K562 (cell line): ENCODE data around the gene TCP10L. TPM values are rescaled to one million over a fixed set of nuclear protein-coding genes. Genes with fewer than 3 reads are reported as not detected.

ENCODE experiments used
- ATAC-seq: fragments of 200-7000 bp; cut with Tn5 transposase; 3 replicates; pipeline ENCODE4 v1.9.1; 2020; ENCODE audit warnings: moderate library complexity
- BruUV-seq: library from RNA; stranded (reverse); fragments of 400-500 nt; replicated peaks from 2 replicates; lab custom pipeline; 2021; lab: Mats Ljungman, UMichigan
- CTCF ChIA-PET: fragments of 300-600 bp; formaldehyde crosslinking; extraction: SDS; loops from one replicate; lab custom pipeline; 2021; ENCODE audit warnings: low intra/inter-chr PET ratio; lab: Yijun Ruan, JAX
- POLR2A ChIA-PET: fragments of 300-600, 350-650 bp; sonication (Branson Sonifier 250); formaldehyde crosslinking; extraction: SDS; loops from one replicate; lab custom pipeline; 2021; ENCODE audit warnings: antibody characterized with exemption, inconsistent platforms; lab: Yijun Ruan, JAX
- DNase-seq, 4 experiments: peaks; one replicate each; pipeline versions ENCODE4 v3.0.0 to v3.0.0-alpha.2; 2011 to 2018; ENCODE audit warnings: low spot score in 3 of 4, mixed read lengths in 3 of 4; ENCODE audit errors: extremely low read depth in 1 of 4
- FAIRE-seq: peaks from 2 replicates; lab custom pipeline; 2011; peaks lifted over from hg19 to GRCh38; lab: Jason Lieb, UNC
- H2AFZ ChIP-seq: 2 replicates; pipeline ENCODE4 v1.6.0; 2011; ENCODE audit warnings: low read depth, low read length, control low read depth, inconsistent platforms
- H3K27ac ChIP-seq: fragments of 200-600 bp; 3 replicates; pipeline ENCODE4 v1.8.0; 2011; ENCODE audit warnings: low read depth, mild to moderate bottlenecking, control low read depth, inconsistent platforms, low read length, moderate library complexity, mixed read lengths; ENCODE audit errors: extremely low read depth
- H3K27me3 ChIP-seq, 2 experiments: fragments of 300-600 bp in 1 of 2; 2 replicates in 1 of 2; 3 replicates in 1 of 2; pipeline versions ENCODE4 v1.6.0 to v1.8.0; 2011; ENCODE audit warnings: inconsistent platforms in 2 of 2, low read length in 2 of 2, mild to moderate bottlenecking in 1 of 2, mixed read lengths in 1 of 2, moderate library complexity in 1 of 2; ENCODE audit not compliant: control insufficient read depth in 2 of 2, insufficient read depth in 2 of 2
- H3K36me3 ChIP-seq: fragments of 300-600 bp; 3 replicates; pipeline ENCODE4 v1.8.0; 2011; ENCODE audit warnings: mild to moderate bottlenecking, low read length, inconsistent platforms; ENCODE audit not compliant: control insufficient read depth, insufficient read depth
- H3K4me1 ChIP-seq, 2 experiments: fragments of 200-600 bp in 1 of 2; replicated peaks in 1 of 2; 2 replicates in 1 of 2; 3 replicates in 1 of 2; pipeline versions ENCODE4 v1.5.1 to v1.8.0; 2011; ENCODE audit warnings: inconsistent platforms in 2 of 2, low read length in 2 of 2, mild to moderate bottlenecking in 1 of 2, mixed read lengths in 1 of 2, moderate library complexity in 1 of 2; ENCODE audit not compliant: control insufficient read depth in 2 of 2, insufficient read depth in 2 of 2
- H3K4me2 ChIP-seq: 2 replicates; pipeline ENCODE4 v1.6.1; 2011; ENCODE audit warnings: low read length, control low read depth, inconsistent platforms, mixed read lengths; ENCODE audit not compliant: insufficient read depth
- H3K4me3 ChIP-seq: fragments of 200-600 bp; sonication (generic), shearing (Covaris generic); 2 replicates; pipeline ENCODE4 v1.5.1; 2016; ENCODE audit warnings: control low read depth, inconsistent platforms
- H3K79me2 ChIP-seq: fragments of 200-600 bp; 3 replicates; pipeline ENCODE4 v1.8.0; 2011; ENCODE audit warnings: low read length, inconsistent platforms; ENCODE audit not compliant: control insufficient read depth, insufficient read depth
- H3K9ac ChIP-seq, 2 experiments: 2 replicates each; pipeline versions ENCODE4 v1.6.0 to v1.6.1; 2011; ENCODE audit warnings: low read depth in 2 of 2, low read length in 2 of 2, control low read depth in 1 of 2, inconsistent platforms in 1 of 2, mild to moderate bottlenecking in 1 of 2, mixed read lengths in 1 of 2; ENCODE audit not compliant: insufficient read depth in 1 of 2
- H3K9me1 ChIP-seq: one replicate; pipeline ENCODE4 v1.6.0; 2011; ENCODE audit warnings: inconsistent platforms, mild to moderate bottlenecking, low read length, moderate library complexity; ENCODE audit not compliant: control insufficient read depth, insufficient read depth
- H3K9me3 ChIP-seq: replicated peaks from 2 replicates; pipeline ENCODE4 v1.5.1; 2011; ENCODE audit warnings: low read depth, low read length, inconsistent platforms; ENCODE audit not compliant: control insufficient read depth, insufficient read depth
- H4K20me1 ChIP-seq: replicated peaks from 2 replicates; pipeline ENCODE4 v1.6.1; 2011; ENCODE audit warnings: low read length, inconsistent platforms, mixed read lengths; ENCODE audit not compliant: control insufficient read depth, insufficient read depth
- CEBPG ChIP-seq, 3 experiments: fragments of 200-800 bp in 1 of 3; sonication (Bioruptor generic) in 1 of 3; sonication (generic) in 1 of 3; formaldehyde crosslinking in 1 of 3; IDR thresholded peaks in 2 of 3; conservative IDR thresholded peaks in 1 of 3; 2 replicates each; pipeline versions ENCODE4 v1.6.1 to v1.8.0; 2016 to 2022; ENCODE audit warnings: missing compliant biosample characterization in 2 of 3, missing genetic modification characterization in 2 of 3, mild to moderate bottlenecking in 1 of 3, missing genetic modification reagents in 1 of 3
- HNRNPK ChIP-seq: fragments of 200-400 bp; formaldehyde crosslinking; IDR thresholded peaks from one replicate; pipeline ENCODE4 v1.6.1; 2018; ENCODE audit warnings: mild to moderate bottlenecking, low read depth, low read length; ENCODE audit not compliant: poor library complexity, severe bottlenecking
- MYNN ChIP-seq, 2 experiments: sonication (generic); formaldehyde crosslinking in 1 of 2; IDR thresholded peaks; 2 replicates each; pipeline versions ENCODE4 v1.5.0 to v1.6.1; 2016 to 2020; ENCODE audit warnings: antibody characterized with exemption in 1 of 2, missing genetic modification reagents in 1 of 2
- NFXL1 ChIP-seq: fragments of 450-650 bp; formaldehyde crosslinking; IDR thresholded peaks from 2 replicates; pipeline ENCODE4 v1.4.0; 2021; ENCODE audit warnings: mild to moderate bottlenecking
- TSHZ1 ChIP-seq: fragments of 250-450 bp; sonication (Bioruptor Pico); IDR thresholded peaks from 2 replicates; pipeline ENCODE4 v1.4.0; 2020; ENCODE audit warnings: mild to moderate bottlenecking, moderate library complexity
- XRCC3 ChIP-seq: fragments of 450-650 bp; IDR thresholded peaks from 2 replicates; pipeline ENCODE4 v1.6.1; 2017; ENCODE audit warnings: mild to moderate bottlenecking, moderate library complexity
- ZFP1 ChIP-seq: fragments of 450-650 bp; formaldehyde crosslinking; IDR thresholded peaks from 2 replicates; pipeline ENCODE4 v1.4.0; 2020; ENCODE audit warnings: mild to moderate bottlenecking, mixed read lengths
- ZFP36 ChIP-seq: fragments of 150-350 bp; IDR thresholded peaks from 2 replicates; pipeline ENCODE4 v1.6.1; 2018; ENCODE audit warnings: low read length, low read depth; ENCODE audit not compliant: partially characterized antibody
- ZNF184 ChIP-seq: sonication (generic); formaldehyde crosslinking; IDR thresholded peaks from 2 replicates; pipeline ENCODE4 v1.5.0; 2020; ENCODE audit warnings: missing genetic modification reagents
- WGBS: fragments of 100-300 bp; shearing (Covaris generic); methylation state at CpG from one replicate; pipeline ENCODE4 v1.1.6; 2016; ENCODE audit warnings: low coverage, mixed read lengths; ENCODE audit not compliant: insufficient coverage; ENCODE audit errors: missing lambda C conversion rate; 5-methylcytosine and 5-hydroxymethylcytosine counted together
- in situ Hi-C: fragments of 300-500 bp; cut with MboI; formaldehyde crosslinking; loops from 4 replicates; pipeline ENCODE4 v1.15.0; 2018; ENCODE audit warnings: inconsistent platforms, mixed read lengths
- intact Hi-C: fragments of 100-400 bp; cut with micrococcal nuclease; formaldehyde crosslinking; loops from 2 replicates; pipeline ENCODE4 v1.14.2; 2022
- polyA plus RNA-seq, 8 experiments: library from polyadenylated mRNA; depleted of rRNA in 4 of 8; stranded (reverse) in 5 of 8; unstranded in 3 of 8; fragments of >200 nt; fragmentation: Nextera tagmentation in 2 of 8; fragmentation: Illumina TruSeq in 1 of 8; extraction: Ambion mirVana in 2 of 8; extraction: Trizol in 1 of 8; gene quantifications; 2 replicates each; pipeline versions ENCODE4 v1.2.1 to v1.2.3, GENCODE V29; 2011 to 2014; ENCODE audit warnings: inconsistent platforms in 1 of 8, missing spikeins in 1 of 8
- total RNA-seq, 7 experiments: library from RNA; depleted of rRNA in 6 of 7; stranded (reverse); fragments of >200 nt in 6 of 7; fragmentation: Illumina TruSeq in 2 of 7; extraction: Trizol in 2 of 7; gene quantifications; 2 replicates each; pipeline versions ENCODE4 v1.2.1 to v1.2.3, GENCODE V29; 2011 to 2021; ENCODE audit warnings: low replicate concordance in 1 of 7
- TF ChIP-seq, protein P1 (sequence below): sonication (generic); formaldehyde crosslinking; IDR thresholded peaks from 2 replicates; pipeline ENCODE4 v1.8.0; 2022; ENCODE audit warnings: mild to moderate bottlenecking, missing genetic modification reagents
- TF ChIP-seq, protein P2 (sequence below): sonication (generic); formaldehyde crosslinking; IDR thresholded peaks from 2 replicates; pipeline ENCODE4 v1.8.1; 2022; ENCODE audit warnings: missing genetic modification reagents
- TF ChIP-seq, protein P3 (sequence below): sonication (generic); formaldehyde crosslinking; IDR thresholded peaks from 2 replicates; pipeline ENCODE4 v1.8.0; 2022; ENCODE audit warnings: mild to moderate bottlenecking, missing genetic modification reagents

TCP10L gene
- total and polyA plus RNA-seq, 9 of the 15 experiments (the other 6 are each of a cell fraction or from before 2014, with no cell fraction given), result 0.34 to 0.91 (median 0.56) TPM; not detected in 2

GRCh38 chr21:32537569-32537881, 47.8 kb downstream of the TCP10L start:
- H3K36me3 ChIP-seq, result no peaks in the 10 kb centered on the region
- no peaks in the 10 kb centered on the region; a peak in 2 of 5 replicates for H3K4me1 ChIP-seq
- H3K27me3 ChIP-seq, result peaks cover 0 to 14% of the 10 kb centered on the region in 2 experiments; a peak in 3 of 5 replicates
- no peaks in the 10 kb centered on the region for H3K9me1 ChIP-seq
- H3K4me2 ChIP-seq, result no peak overlapping the region
- no peaks in the 10 kb centered on the region for H4K20me1 ChIP-seq
- no TSS peak for BruUV-seq
- no peak overlapping the region for H3K27ac ChIP-seq
- ChIA-PET CTCF (no interaction called here), POLR2A (interaction anchor here (2.2 kb wide), 1 partner anchor 10 kb away, joined by 9 read pairs; no protein-coding TSS in a partner anchor)
- H3K4me3 ChIP-seq, result no peak overlapping the region
- intact Hi-C loops, result no loop called here
- no peaks in the 10 kb centered on the region for H3K79me2 ChIP-seq
- H2AFZ ChIP-seq, result no peak overlapping the region
- WGBS, result 49% methylated on average over 3 of the region's 3 CpGs
- H3K9ac ChIP-seq, result no peak overlapping the region
- no peak for ATAC-seq
- FAIRE-seq, result no peak
- in situ Hi-C loops, result no loop called here
- DNase-seq, result no peak
- H3K9me3 ChIP-seq, result no peaks in the 10 kb centered on the region
- TF ChIP-seq ZFP36 (no peak), ZFP1 (no peak), XRCC3 (no peak), MYNN (IDR thresholded peaks at IDR 0.05) (no peak), MYNN (CRISPR knock-in tag; IDR thresholded peaks at IDR 0.05) (no peak), NFXL1 (no peak), CEBPG (CRISPR knock-in tag; IDR thresholded peaks at IDR 0.05) (no peak), CEBPG (tag; conservative IDR thresholded peaks at IDR 0.05 in 1 of 2, IDR thresholded peaks at IDR 0.05 in 1 of 2) (no peak), TSHZ1 (CRISPR knock-in tag) (no peak), HNRNPK (no peak), ZNF184 (CRISPR knock-in tag) (no peak)
- TF ChIP-seq, protein P1, sequence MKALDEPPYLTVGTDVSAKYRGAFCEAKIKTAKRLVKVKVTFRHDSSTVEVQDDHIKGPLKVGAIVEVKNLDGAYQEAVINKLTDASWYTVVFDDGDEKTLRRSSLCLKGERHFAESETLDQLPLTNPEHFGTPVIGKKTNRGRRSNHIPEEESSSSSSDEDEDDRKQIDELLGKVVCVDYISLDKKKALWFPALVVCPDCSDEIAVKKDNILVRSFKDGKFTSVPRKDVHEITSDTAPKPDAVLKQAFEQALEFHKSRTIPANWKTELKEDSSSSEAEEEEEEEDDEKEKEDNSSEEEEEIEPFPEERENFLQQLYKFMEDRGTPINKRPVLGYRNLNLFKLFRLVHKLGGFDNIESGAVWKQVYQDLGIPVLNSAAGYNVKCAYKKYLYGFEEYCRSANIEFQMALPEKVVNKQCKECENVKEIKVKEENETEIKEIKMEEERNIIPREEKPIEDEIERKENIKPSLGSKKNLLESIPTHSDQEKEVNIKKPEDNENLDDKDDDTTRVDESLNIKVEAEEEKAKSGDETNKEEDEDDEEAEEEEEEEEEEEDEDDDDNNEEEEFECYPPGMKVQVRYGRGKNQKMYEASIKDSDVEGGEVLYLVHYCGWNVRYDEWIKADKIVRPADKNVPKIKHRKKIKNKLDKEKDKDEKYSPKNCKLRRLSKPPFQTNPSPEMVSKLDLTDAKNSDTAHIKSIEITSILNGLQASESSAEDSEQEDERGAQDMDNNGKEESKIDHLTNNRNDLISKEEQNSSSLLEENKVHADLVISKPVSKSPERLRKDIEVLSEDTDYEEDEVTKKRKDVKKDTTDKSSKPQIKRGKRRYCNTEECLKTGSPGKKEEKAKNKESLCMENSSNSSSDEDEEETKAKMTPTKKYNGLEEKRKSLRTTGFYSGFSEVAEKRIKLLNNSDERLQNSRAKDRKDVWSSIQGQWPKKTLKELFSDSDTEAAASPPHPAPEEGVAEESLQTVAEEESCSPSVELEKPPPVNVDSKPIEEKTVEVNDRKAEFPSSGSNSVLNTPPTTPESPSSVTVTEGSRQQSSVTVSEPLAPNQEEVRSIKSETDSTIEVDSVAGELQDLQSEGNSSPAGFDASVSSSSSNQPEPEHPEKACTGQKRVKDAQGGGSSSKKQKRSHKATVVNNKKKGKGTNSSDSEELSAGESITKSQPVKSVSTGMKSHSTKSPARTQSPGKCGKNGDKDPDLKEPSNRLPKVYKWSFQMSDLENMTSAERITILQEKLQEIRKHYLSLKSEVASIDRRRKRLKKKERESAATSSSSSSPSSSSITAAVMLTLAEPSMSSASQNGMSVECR (CRISPR knock-in tag), result no peak
- TF ChIP-seq, protein P2, sequence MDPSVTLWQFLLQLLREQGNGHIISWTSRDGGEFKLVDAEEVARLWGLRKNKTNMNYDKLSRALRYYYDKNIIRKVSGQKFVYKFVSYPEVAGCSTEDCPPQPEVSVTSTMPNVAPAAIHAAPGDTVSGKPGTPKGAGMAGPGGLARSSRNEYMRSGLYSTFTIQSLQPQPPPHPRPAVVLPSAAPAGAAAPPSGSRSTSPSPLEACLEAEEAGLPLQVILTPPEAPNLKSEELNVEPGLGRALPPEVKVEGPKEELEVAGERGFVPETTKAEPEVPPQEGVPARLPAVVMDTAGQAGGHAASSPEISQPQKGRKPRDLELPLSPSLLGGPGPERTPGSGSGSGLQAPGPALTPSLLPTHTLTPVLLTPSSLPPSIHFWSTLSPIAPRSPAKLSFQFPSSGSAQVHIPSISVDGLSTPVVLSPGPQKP (CRISPR knock-in tag), result no peak
- TF ChIP-seq, protein P3, sequence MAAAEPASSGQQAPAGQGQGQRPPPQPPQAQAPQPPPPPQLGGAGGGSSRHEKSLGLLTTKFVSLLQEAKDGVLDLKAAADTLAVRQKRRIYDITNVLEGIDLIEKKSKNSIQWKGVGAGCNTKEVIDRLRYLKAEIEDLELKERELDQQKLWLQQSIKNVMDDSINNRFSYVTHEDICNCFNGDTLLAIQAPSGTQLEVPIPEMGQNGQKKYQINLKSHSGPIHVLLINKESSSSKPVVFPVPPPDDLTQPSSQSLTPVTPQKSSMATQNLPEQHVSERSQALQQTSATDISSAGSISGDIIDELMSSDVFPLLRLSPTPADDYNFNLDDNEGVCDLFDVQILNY (CRISPR knock-in tag), result no peak
